Heart left ventricle (tissue), 16 donors: ENCODE measurements around the gene IFT57. TPM values are rescaled to one million over a fixed set of nuclear protein-coding genes. Genes with fewer than 3 reads are reported as not detected.

Experiments
- ATAC-seq, 4 donors: fragments of 200-7000 bp; cut with Tn5 transposase; one replicate each; pipeline ENCODE4 v1.9.1; 2020 to 2022; ENCODE audit warnings: moderate library complexity in 4 of 4, mild to moderate bottlenecking in 3 of 4, moderate number of reproducible peaks in 1 of 4
- DNase-seq, 5 donors: peaks; one replicate each; pipeline ENCODE4 v3.0.0-alpha.2; 2020
- H3K27ac ChIP-seq, 12 donors: fragments of 200-600 bp; sonication (generic) in 4 of 12; one replicate each; pipeline versions ENCODE4 v1.5.0 to v1.8.0; 2016 to 2022; ENCODE audit warnings: mild to moderate bottlenecking in 2 of 12
- H3K27me3 ChIP-seq, 9 donors: fragments of 200-600 bp; sonication (generic) in 2 of 9; one replicate each; pipeline versions ENCODE4 v1.5.1 to v1.8.0; 2016 to 2022; ENCODE audit warnings: mild to moderate bottlenecking in 3 of 9
- H3K36me3 ChIP-seq, 9 donors: fragments of 200-600 bp; sonication (generic) in 2 of 9; one replicate each; pipeline versions ENCODE4 v1.5.0 to v1.8.0; 2018 to 2022; ENCODE audit warnings: mild to moderate bottlenecking in 2 of 9
- H3K4me1 ChIP-seq, 12 donors: fragments of 200-600 bp; sonication (generic) in 4 of 12; one replicate each; pipeline versions ENCODE4 v1.5.0 to v1.8.0; 2016 to 2022; ENCODE audit warnings: mild to moderate bottlenecking in 3 of 12
- H3K4me3 ChIP-seq, 12 donors: fragments of 200-600 bp; sonication (generic) in 4 of 12; one replicate each; pipeline versions ENCODE4 v1.5.0 to v1.8.0; 2017 to 2022; ENCODE audit warnings: mild to moderate bottlenecking in 9 of 12, moderate library complexity in 4 of 12
- H3K9me3 ChIP-seq, 12 donors: fragments of 200-600 bp; sonication (generic) in 4 of 12; one replicate each; pipeline versions ENCODE4 v1.5.0 to v1.8.0; 2016 to 2022; ENCODE audit warnings: mild to moderate bottlenecking in 1 of 12
- CTCF ChIP-seq, 12 donors: fragments of 200-600 bp; sonication (generic) in 4 of 12; IDR thresholded peaks; one replicate each; pipeline versions ENCODE4 v1.5.0 to v1.8.0; 2018 to 2022; ENCODE audit warnings: antibody characterized with exemption in 12 of 12, mild to moderate bottlenecking in 5 of 12
- POLR2A ChIP-seq, 2 donors: fragments of 450-650 bp; IDR thresholded peaks; one replicate each; pipeline ENCODE4 v1.6.1; 2017; ENCODE audit warnings: antibody characterized with exemption in 2 of 2, mild to moderate bottlenecking in 2 of 2, moderate library complexity in 2 of 2
- WGBS, 4 donors: extraction: QIAGEN DNeasy Blood & Tissue Kit in 2 of 4; methylation state at CpG; one replicate each; pipeline versions ENCODE4 v1.1.5 to v1.1.7; 2013 to 2018; 5-methylcytosine and 5-hydroxymethylcytosine counted together
- intact Hi-C, 10 donors: fragments of 100-400 bp; cut with DNase I; formaldehyde crosslinking; loops; one replicate each; pipeline versions ENCODE4 v1.11.1 to v1.14.2; 2022
- polyA plus RNA-seq, 2 donors: library from polyadenylated mRNA; stranded (reverse); fragments of 200-250 nt; gene quantifications; one replicate each; pipeline ENCODE4 v1.2.3, GENCODE V29; 2013
- total RNA-seq, 9 donors: library from RNA; depleted of rRNA in 2 of 9; stranded (reverse); fragments of >200 nt in 2 of 9; fragmentation: NEBNext Ultra II Directional in 3 of 9; extraction: Animal tissue kit (Norgen Biotek cat#: 25700) in 3 of 9; gene quantifications; one replicate each; pipeline versions ENCODE4 v1.1.0 to v1.2.4, GENCODE V29; 2016 to 2023
- donor health status: ischemic (EF 13 %, LVEDD 7.1; RV severe dilation, severe dysfunction).
- donor health status: healthy with polysubstance abuse.
- donor health status: DM: no; HTN: yes; CAD: no.
- donor health status: DM: no; HTN: no; CAD: no.
- donor health status: ischemic (EF 25% LVEDD 6.9; RV normal size, moderate dysfunction).
- donor health status: ischemic (EF 25% LVEDD 5.7; RV mildly dilated, moderate dysfunction).
- donor health status: healthy.
- donor health status: DM: yes; HTN: yes; CAD: no.
- donor health status: ischemic (EF 35%, LVEDD 5.7; RV mildly dilated, moderate dysfunction).
- donor health status: nonischemic (EF 11% LVEDD 7.7; RV severe dilation, severe dysfunction).
- donor health status: DM: yes; HTN: yes; CAD: no.
- donor health status: PGD.
- donor health status: ischemic (EF 29% LVEDD 5.4; RV normal size, mild dysfunction).
- donor health status: nonischemic (EF 23%, LVEDD 6.1; RV moderate dilation, normal function).

IFT57 gene
- total and polyA plus RNA-seq, 11 donors = 4.3 to 36.4 (median 22.9) TPM

DNA sequence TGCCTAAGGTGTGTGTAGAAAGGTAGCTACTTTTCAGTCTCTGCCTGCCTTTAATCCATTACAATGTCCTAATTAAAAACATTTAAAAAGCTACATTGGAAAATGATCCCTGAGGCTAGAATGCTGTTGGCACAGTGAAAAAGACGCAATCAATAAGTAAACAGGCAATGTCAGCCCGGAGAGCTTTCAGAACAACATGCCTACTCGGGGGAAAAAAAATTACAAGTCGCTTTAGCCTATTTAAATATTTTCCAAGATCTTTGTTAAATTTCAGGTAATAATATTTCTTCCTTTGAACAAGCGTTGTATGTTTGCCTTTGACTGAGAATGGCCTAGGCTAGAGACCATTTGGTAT is 84.8 kb downstream of the IFT57 start:
- Histone ChIP-seq H3K27ac (no peak overlapping the region), H3K4me1 (peaks cover 0 to 17% (median 0%) of the 10 kb centered on the region in 12 donors), H3K36me3 (no peaks in the 10 kb centered on the region), H3K27me3 (no peaks in the 10 kb centered on the region), H3K9me3 (no peaks in the 10 kb centered on the region), H3K4me3 (no peak overlapping the region)
- DNase-seq (no peak), ATAC-seq (no peak)
- 92 to 95% (median 93%) methylated on average over 5 of the region's 5 CpGs for WGBS, 4 donors
- no peak for TF ChIP-seq POLR2A (IDR thresholded peaks at IDR 0.05)
- TF ChIP-seq CTCF (IDR thresholded peaks at IDR 0.05) = no peak
- intact Hi-C loops = no loop called here

- TF ChIP-seq CTCF (IDR thresholded peaks at IDR 0.05) (no peak), POLR2A (IDR thresholded peaks at IDR 0.05) (no peak)
- Histone ChIP-seq H3K27ac (no peak overlapping the region), H3K27me3 (no peaks in the 10 kb centered on the region), H3K4me1 (peaks cover 0 to 21% (median 0%) of the 10 kb centered on the region in 12 donors), H3K4me3 (no peak overlapping the region), H3K9me3 (no peaks in the 10 kb centered on the region), H3K36me3 (no peaks in the 10 kb centered on the region)
- 85 to 90% (median 89%) methylated on average over 13 of the region's 13 CpGs for WGBS, 4 donors
- ATAC-seq = no peak
- no peak for DNase-seq
- intact Hi-C loops = no loop called here
Observed at GRCh38 chr3:108136561-108137459, 85.4 kb downstream of the IFT57 start.

DNA sequence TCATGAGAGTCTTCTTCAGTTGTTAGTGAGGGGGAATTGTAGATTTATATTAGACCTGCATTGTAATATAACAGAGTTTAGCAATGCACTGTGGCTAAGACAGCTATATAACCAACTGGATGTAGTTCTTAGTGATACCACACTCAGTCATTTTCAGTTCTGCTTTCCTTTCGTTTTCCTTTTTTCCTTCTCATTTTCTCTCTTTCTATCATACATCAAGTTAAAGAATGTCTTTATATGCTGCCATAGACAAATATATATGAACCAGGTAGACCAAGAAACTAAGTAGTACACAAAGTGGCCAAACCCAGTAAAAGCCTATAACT is 87.7 kb downstream of the IFT57 start:
- Histone ChIP-seq H3K4me3 (no peak overlapping the region), H3K9me3 (no peaks in the 10 kb centered on the region), H3K36me3 (no peaks in the 10 kb centered on the region), H3K27ac (peak overlapping the region in 1 of 12 donors; percentile 5), H3K4me1 (peaks cover 0 to 39% (median 2%) of the 10 kb centered on the region in 12 donors), H3K27me3 (no peaks in the 10 kb centered on the region)
- intact Hi-C loops = no loop called here
- WGBS, 4 donors = 70 to 76% (median 72%) methylated on average over 1 of the region's 1 CpG
- no peak for ATAC-seq
- TF ChIP-seq CTCF (IDR thresholded peaks at IDR 0.05) = no peak
- no peak for TF ChIP-seq POLR2A (IDR thresholded peaks at IDR 0.05)
- no peak for DNase-seq

- ATAC-seq = no peak
- intact Hi-C loops = no loop called here
Observed at GRCh38 chr3:108133858-108134554, 88.2 kb downstream of the IFT57 start.

More at GRCh38 chr3:108133858-108134554, 88.2 kb downstream of the IFT57 start:
- Histone ChIP-seq H3K27ac (peak overlapping the region in 1 of 12 donors; percentile 5), H3K36me3 (no peaks in the 10 kb centered on the region), H3K9me3 (no peaks in the 10 kb centered on the region), H3K4me3 (peak overlapping the region in 2 of 12 donors; percentile 15 to 16), H3K4me1 (peaks cover 0 to 39% (median 2%) of the 10 kb centered on the region in 12 donors), H3K27me3 (no peaks in the 10 kb centered on the region)
- 66 to 72% (median 69%) methylated on average over 5 of the region's 5 CpGs for WGBS, 4 donors
- TF ChIP-seq POLR2A (IDR thresholded peaks at IDR 0.05) (no peak), CTCF (IDR thresholded peaks at IDR 0.05) (no peak)
- no peak for DNase-seq
